ENCODE results near the gene CFAP126. TPM values are rescaled to one million over a fixed set of nuclear protein-coding genes. Genes with fewer than 3 reads are reported as not detected.
"Not testable (repeated sequence)": the region's sequence is repeated elsewhere in the genome, so short reads cannot be mapped to it uniquely, and the experiment has no call there.

The CFAP126 gene
- total RNA-seq, 4 donors from 2014 or later: not detected

GRCh38 chr1:161330346-161330745, 37.3 kb downstream of the CFAP126 start:
- Histone ChIP-seq H3K27ac (no peak overlapping the region), H3K9me3 (no peaks in the 10 kb centered on the region), H3K4me3 (no peak overlapping the region), H3K36me3 (peaks cover 0 to 73% of the 10 kb centered on the region in 2 donors), H3K27me3 (no peaks in the 10 kb centered on the region), H3K4me1 (no peaks in the 10 kb centered on the region)
- intact Hi-C loops (cut with DNase I; ENCODE audit: low total_unique reads): no loop called here
- TF ChIP-seq, protein P1, sequence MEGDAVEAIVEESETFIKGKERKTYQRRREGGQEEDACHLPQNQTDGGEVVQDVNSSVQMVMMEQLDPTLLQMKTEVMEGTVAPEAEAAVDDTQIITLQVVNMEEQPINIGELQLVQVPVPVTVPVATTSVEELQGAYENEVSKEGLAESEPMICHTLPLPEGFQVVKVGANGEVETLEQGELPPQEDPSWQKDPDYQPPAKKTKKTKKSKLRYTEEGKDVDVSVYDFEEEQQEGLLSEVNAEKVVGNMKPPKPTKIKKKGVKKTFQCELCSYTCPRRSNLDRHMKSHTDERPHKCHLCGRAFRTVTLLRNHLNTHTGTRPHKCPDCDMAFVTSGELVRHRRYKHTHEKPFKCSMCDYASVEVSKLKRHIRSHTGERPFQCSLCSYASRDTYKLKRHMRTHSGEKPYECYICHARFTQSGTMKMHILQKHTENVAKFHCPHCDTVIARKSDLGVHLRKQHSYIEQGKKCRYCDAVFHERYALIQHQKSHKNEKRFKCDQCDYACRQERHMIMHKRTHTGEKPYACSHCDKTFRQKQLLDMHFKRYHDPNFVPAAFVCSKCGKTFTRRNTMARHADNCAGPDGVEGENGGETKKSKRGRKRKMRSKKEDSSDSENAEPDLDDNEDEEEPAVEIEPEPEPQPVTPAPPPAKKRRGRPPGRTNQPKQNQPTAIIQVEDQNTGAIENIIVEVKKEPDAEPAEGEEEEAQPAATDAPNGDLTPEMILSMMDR (IDR thresholded peaks at IDR 0.05 in 4 of 5, conservative IDR thresholded peaks at IDR 0.05 in 1 of 5): no peak
- TF ChIP-seq POLR2A (IDR thresholded peaks at IDR 0.05): no peak
- ATAC-seq (no peak), DNase-seq (no peak)
- in situ Hi-C loops (cut with MboI; ENCODE audit: low sequenced_read_pairs in 4 of 4): no loop called here

DNA sequence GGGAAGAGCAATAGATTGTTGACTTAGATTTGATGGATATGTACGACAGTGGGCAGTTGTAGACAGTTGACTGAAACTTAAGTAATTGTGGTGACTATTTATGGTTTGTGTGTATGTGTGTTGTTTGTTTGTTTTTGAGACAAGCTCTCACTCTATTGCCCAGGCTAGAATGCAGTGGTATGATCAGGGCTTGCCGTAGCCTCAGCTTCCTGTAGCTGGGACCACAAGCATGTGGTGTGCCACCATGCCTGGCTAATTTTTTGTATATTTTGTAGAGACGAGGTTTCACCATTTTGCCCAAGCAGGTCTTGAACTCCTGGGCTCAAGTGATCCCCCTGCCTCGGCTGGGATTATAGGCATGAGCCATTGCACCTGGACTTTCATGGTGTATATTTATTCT, 43.7 kb downstream of the CFAP126 start:
- in situ Hi-C loops (cut with MboI; ENCODE audit: low sequenced_read_pairs in 4 of 4): no loop called here
- Histone ChIP-seq H3K4me1 (peaks cover 0 to 6% of the 10 kb centered on the region in 2 donors), H3K9me3 (no peaks in the 10 kb centered on the region), H3K4me3 (no peak overlapping the region), H3K36me3 (peaks cover 0 to 54% of the 10 kb centered on the region in 2 donors), H3K27me3 (no peaks in the 10 kb centered on the region), H3K27ac (no peak overlapping the region)
- TF ChIP-seq, protein P1 (IDR thresholded peaks at IDR 0.05 in 4 of 5, conservative IDR thresholded peaks at IDR 0.05 in 1 of 5): no peak
- TF ChIP-seq POLR2A (IDR thresholded peaks at IDR 0.05): no peak
- DNase-seq: no peak
- ATAC-seq: no peak
- intact Hi-C loops (cut with DNase I; ENCODE audit: low total_unique reads): no loop called here

DNA sequence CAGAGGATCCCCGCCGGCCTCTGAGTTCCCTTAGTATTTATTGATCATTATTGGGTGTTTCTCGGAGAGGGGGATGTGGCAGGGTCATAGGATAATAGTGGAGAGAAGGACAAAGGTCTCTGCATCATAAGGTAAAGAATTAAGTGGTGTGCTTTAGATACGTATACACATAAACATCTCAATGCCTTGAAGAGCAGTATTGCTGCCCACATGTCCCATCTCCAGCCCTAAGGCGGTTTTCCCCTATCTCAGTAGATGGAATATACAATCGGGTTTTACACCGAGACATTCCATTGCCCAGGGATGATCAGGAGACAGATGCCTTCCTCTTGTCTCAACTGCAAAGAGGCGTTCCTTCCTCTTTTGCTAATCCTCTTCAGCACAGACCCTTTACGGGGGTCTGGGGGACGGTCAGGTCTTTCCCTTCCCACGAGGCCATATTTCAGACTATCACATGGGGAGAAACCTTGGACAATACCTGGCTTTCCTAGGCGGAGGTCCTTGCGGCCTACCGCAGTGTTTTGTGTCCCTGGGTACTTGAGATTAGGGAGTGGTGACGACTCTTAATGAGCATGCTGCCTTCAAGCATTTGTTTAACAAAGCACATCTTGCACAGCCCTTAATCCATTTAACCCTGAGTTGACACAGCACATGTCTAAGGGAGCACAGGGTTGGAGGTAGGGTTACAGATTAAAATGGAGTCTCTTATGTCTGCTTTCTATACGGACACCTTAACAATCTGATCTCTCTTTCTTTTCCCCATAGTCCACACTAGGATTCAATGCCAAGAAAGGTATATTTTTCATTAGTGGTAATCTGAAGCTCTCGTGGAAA, 51.6 kb downstream of the CFAP126 start:
- in situ Hi-C loops (cut with MboI; ENCODE audit: low sequenced_read_pairs in 4 of 4): loop anchor here in 2 of 4 donors (10.0 kb wide), 2 partner anchors 69 to 91 kb away; partner anchors contain the start of genes APOA2 (in 1 of the 2) and TOMM40L (in 1 of the 2)

More for the DNA sequence above, 51.6 kb downstream of the CFAP126 start:
- not testable (repeated sequence) for DNase-seq, H3K9me3 ChIP-seq, ATAC-seq, H3K36me3 ChIP-seq, H3K27me3 ChIP-seq, H3K4me3 ChIP-seq, H3K27ac ChIP-seq
- intact Hi-C loops (cut with DNase I; ENCODE audit: low total_unique reads): loop anchor here (2.0 kb wide), 1 partner anchor 89 kb away; the partner anchor contains the start of gene TOMM40L
- H3K4me1 ChIP-seq: peaks cover 20 to 25% of the 10 kb centered on the region in 2 donors

Other genes with a start within 250 kb of the CFAP126 start
- gene PFDN2, start 249.8 kb downstream of the CFAP126 start, total RNA-seq: 100 to 1,000 TPM in 1 of 4 donors, 10 to 100 TPM in 3; 62.4 to 106 (median 74.1) TPM
- gene NIT1, start 249.8 kb downstream of the CFAP126 start, total RNA-seq: 10 to 100 TPM; 16.1 to 20.4 (median 17.9) TPM
- 10 to 100 TPM; 40.2 to 60.2 (median 46.3) TPM for gene DEDD, start 235.2 kb downstream of the CFAP126 start, total RNA-seq
- gene UFC1, start 213.9 kb downstream of the CFAP126 start, total RNA-seq: 10 to 100 TPM; 57.9 to 66.7 (median 63.5) TPM
- gene USP21, start 208.4 kb downstream of the CFAP126 start, total RNA-seq: 10 to 100 TPM; 16.5 to 20.8 (median 18.0) TPM
- gene PPOX, start 201.4 kb downstream of the CFAP126 start, total RNA-seq: 10 to 100 TPM in 2 of 4 donors, 1 to 10 TPM in 2; 4.0 to 14.7 (median 7.3) TPM
- 10 to 100 TPM; 35.5 to 47.7 (median 43.7) TPM for gene B4GALT3, start 190.4 kb downstream of the CFAP126 start, total RNA-seq
- 10 to 100 TPM in 1 of 4 donors, 1 to 10 TPM in 3; 1.2 to 12.4 (median 5.2) TPM for gene ADAMTS4, start 168.8 kb downstream of the CFAP126 start, total RNA-seq
- gene NDUFS2, start 165.5 kb downstream of the CFAP126 start, total RNA-seq: 100 to 1,000 TPM; 206 to 260 (median 226) TPM
- gene FCER1G, start 152.6 kb downstream of the CFAP126 start, total RNA-seq: 10 to 100 TPM in 3 of 4 donors, 1 to 10 TPM in 1; 4.2 to 20.4 (median 18.5) TPM
- 10 to 100 TPM in 2 of 4 donors, not detected in 2; 22.2 to 57.8 TPM for gene APOA2, start 144.2 kb downstream of the CFAP126 start, total RNA-seq
- gene TOMM40L, start 141.8 kb downstream of the CFAP126 start, total RNA-seq: 10 to 100 TPM in 3 of 4 donors, 1 to 10 TPM in 1; 8.3 to 22.7 (median 16.9) TPM
- gene NR1I3, start 129.7 kb downstream of the CFAP126 start, total RNA-seq: not detected
- not detected for gene PCP4L1, start 109.1 kb downstream of the CFAP126 start, total RNA-seq
- 1 to 10 TPM in 3 of 4 donors, under 1 TPM in 1; 0.61 to 3.4 (median 2.1) TPM for gene MPZ, start 57.9 kb downstream of the CFAP126 start, total RNA-seq
- gene SDHC, start 53.5 kb downstream of the CFAP126 start, total RNA-seq: 100 to 1,000 TPM in 1 of 4 donors, 10 to 100 TPM in 3; 47.5 to 112 (median 63.8) TPM
- 1 to 10 TPM; 5.0 to 9.0 (median 7.2) TPM for gene FCGR2A, start 137.6 kb upstream of the CFAP126 start, total RNA-seq
- gene HSPA6, start 156.7 kb upstream of the CFAP126 start, total RNA-seq: under 1 TPM in 2 of 4 donors, not detected in 2; 0.25 to 0.60 TPM
- gene FCGR3A, start 181.9 kb upstream of the CFAP126 start, total RNA-seq: 1 to 10 TPM; 1.7 to 7.7 (median 3.0) TPM

Data from gastrocnemius medialis (tissue), 4 donors.